AG08396 (cell line): ENCODE measurements around the gene GALNTL6.
A peak's percentile ranks its signal among the peaks of the same experiment; 100 is the strongest.

ENCODE experiments used
- DNase-seq: peaks from one replicate; pipeline ENCODE4 v3.0.0; 2012; ENCODE audit warnings: low spot score, mixed read lengths

GALNTL6 gene

GRCh38 chr4:172124656-172125308, 311.6 kb downstream of the GALNTL6 start:
- no peak for DNase-seq

GRCh38 chr4:172125443-172125842, 312.2 kb downstream of the GALNTL6 start:
- DNase-seq = no peak

- no peak for DNase-seq
These were observed 314.0 kb downstream of the GALNTL6 start for GRCh38 chr4:172127168-172127567.

- DNase-seq = no peak
These were observed 316.4 kb downstream of the GALNTL6 start for GRCh38 chr4:172129593-172129992.

GRCh38 chr4:172134521-172134920, 321.3 kb downstream of the GALNTL6 start:
- no peak for DNase-seq

GRCh38 chr4:172141025-172141424, 327.8 kb downstream of the GALNTL6 start:
- DNase-seq = no peak

- DNase-seq = no peak
These were observed 329.1 kb downstream of the GALNTL6 start for GRCh38 chr4:172142281-172142741.

- DNase-seq = no peak
These were observed 330.6 kb downstream of the GALNTL6 start for GRCh38 chr4:172143605-172144314.

GRCh38 chr4:172147687-172148086, 334.5 kb downstream of the GALNTL6 start:
- DNase-seq = no peak

- DNase-seq = no peak
These were observed 336.1 kb downstream of the GALNTL6 start for GRCh38 chr4:172149329-172149728.

- no peak for DNase-seq
These were observed 339.1 kb downstream of the GALNTL6 start for GRCh38 chr4:172152284-172152683.

GRCh38 chr4:172153719-172154118, 340.5 kb downstream of the GALNTL6 start:
- no peak for DNase-seq

- no peak for DNase-seq
These were observed 342.7 kb downstream of the GALNTL6 start for GRCh38 chr4:172155838-172156345.

- DNase-seq = no peak
These were observed 344.7 kb downstream of the GALNTL6 start for GRCh38 chr4:172157946-172158345.

- no peak for DNase-seq
These were observed 350.0 kb downstream of the GALNTL6 start for GRCh38 chr4:172163215-172163614.

- no peak for DNase-seq
These were observed 355.7 kb downstream of the GALNTL6 start for GRCh38 chr4:172168888-172169287.

- no peak for DNase-seq
These were observed 356.7 kb downstream of the GALNTL6 start for GRCh38 chr4:172169871-172170270.

GRCh38 chr4:172173206-172173605, 360.0 kb downstream of the GALNTL6 start:
- DNase-seq = peak; percentile 8

- no peak for DNase-seq
These were observed 364.2 kb downstream of the GALNTL6 start for GRCh38 chr4:172177382-172177781.

GRCh38 chr4:172188248-172188988, 375.2 kb downstream of the GALNTL6 start:
- DNase-seq = no peak

- DNase-seq = peak; percentile 14
These were observed 389.4 kb downstream of the GALNTL6 start for GRCh38 chr4:172202480-172203076.

GRCh38 chr4:172207258-172207657, 394.1 kb downstream of the GALNTL6 start:
- DNase-seq = no peak
